NCI-H2107 (cell line): ENCODE measurements around the gene DNMT3B.
A peak's percentile ranks its signal among the peaks of the same experiment; 100 is the strongest.

Experiments used
- DNase-seq: peaks from one replicate; lab custom pipeline; 2025; lab: John Stamatoyannopoulos, UW

Gene DNMT3B

DNA sequence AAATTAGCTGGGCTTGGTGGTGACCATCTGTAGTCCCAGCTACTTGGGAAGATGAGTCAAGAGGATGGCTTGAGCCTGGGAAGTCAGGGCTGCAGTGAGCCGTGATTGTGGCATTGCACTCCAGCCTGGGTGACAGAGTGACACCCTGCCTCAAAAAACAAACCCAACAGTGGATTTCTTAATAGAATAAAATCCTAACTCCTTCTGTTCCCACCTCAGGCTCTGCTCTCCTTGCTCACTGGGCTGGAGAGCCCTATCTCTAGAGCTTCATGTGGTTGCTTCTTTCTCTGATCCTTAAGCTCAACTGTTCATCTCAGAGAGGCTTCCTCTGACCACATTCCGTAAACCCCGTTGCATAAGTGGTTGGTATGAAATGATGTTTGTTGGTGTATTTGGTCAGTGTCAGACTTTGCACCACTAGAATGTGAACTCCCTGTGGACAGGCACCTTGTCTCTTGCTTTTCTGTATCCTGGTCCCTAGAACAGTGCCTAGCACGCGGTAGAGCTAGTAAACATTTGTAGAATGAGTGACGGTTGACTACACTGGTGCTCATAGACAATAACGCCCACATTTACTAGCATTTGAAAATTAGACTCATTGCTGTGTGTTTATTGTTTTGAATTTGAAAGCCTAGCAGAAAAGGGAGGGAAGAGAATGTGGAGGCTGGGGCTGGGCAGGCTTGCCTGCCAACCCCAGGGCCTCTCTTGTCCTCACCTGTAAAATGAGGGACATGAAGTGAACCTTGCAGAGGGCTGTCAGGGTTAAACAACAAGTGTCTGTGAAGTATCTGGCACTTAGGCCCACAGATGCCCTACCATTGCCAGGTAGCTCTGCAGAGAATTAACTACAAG, 61.8 kb downstream of the DNMT3B start:
- no peak for DNase-seq

DNA sequence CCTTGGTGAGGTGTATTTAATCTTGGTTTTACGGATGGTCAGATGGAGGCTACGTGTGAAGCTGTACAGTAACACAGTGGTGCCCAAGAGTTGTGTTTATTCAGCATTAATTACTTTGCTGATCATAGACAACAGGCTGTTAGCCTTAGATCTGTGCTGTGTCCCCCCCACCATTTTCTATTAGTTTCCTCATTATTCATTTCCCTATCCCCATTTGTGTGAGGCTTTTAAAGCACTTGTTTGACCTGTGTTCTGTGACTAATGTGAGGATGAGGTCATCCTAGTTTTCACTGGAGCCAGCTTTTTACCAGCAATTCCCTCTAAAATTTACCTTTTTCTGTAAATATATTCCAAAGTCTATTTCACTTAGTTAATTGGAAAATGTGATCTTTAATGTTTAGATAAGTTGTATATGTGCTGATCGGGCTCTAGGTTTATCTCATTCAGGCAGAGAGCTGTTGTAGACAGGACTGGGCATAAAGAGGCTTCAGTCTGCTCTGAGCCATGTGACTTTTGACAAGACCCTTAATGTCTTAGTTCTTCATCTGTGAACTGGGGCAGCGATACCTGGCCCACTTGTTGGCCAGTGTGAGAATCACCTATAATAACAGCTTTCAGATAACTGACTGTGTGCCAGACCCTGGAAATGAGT, 66.0 kb downstream of the DNMT3B start:
- DNase-seq, result no peak

DNA sequence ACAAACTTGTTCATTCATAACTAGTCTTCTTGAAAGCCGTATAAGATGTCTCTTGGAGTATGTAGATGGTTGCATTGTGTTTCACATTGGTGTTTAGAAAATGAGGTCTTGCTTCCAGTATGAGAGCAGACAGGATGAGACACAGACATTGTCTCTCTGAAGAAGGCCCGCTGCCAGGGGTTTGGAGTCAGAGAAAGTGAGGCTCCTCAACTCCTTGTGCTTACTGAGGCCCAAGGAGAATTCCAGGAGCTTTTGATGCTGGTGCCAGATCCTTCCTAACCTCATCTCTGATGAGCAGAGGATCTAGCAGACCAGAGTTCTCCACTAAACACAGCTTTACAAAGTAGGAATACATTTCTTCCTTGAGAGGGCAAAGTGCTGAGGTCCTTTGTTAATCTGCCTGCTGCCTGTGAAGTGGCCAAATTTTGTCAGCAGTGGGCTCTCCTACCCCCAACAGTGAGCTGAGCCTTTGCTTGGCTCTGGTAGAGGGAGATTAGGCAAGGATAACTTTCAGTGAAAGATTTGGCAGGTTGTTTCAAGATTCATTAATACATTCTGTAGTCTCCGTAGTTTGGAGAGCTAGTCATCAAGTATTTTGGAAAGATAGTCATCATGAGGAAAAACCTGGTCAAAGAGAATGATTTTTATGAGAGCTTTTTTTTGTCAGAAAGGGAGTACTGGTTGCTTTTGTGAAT, 67.3 kb downstream of the DNMT3B start:
- no peak for DNase-seq

DNA sequence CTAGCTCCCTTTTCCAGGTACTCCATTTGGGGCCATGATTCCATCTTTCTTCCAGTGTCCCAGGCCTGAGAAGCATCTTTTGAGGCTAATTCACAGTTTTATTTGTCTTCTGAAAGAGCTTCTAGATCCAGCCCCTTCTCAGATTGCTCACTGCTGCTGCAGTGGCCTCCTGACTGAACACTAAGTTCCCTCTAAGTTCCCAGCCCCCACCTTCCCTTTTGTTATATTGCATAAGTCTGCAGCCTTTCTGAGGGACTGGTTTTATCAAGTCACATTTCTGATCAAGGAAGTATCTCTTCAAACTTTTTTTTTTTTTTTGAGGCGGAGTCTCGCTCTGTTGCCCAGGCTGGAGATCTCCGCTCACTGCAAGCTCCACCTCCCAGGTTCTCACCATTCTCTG, 68.3 kb downstream of the DNMT3B start:
- no peak for DNase-seq

DNA sequence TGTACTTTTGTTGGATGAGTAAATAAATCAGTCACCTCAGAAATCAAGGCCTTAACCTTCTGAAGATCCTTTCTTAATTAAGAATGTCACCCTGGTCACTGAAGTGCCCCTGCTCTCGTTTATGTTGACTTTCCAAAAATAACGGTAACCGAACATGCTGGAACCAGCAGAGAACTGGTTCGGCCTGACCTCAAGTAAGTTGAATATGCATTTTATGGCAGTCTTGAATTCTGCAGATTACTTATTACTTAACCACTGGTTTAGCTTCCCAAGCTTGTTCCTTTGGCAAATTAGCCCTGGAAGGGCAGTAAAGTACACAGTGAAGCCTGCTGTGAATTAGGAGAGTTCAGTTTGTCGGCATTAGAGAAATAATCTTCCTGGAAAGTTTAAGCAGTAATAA, 69.8 kb downstream of the DNMT3B start:
- no peak for DNase-seq

DNA sequence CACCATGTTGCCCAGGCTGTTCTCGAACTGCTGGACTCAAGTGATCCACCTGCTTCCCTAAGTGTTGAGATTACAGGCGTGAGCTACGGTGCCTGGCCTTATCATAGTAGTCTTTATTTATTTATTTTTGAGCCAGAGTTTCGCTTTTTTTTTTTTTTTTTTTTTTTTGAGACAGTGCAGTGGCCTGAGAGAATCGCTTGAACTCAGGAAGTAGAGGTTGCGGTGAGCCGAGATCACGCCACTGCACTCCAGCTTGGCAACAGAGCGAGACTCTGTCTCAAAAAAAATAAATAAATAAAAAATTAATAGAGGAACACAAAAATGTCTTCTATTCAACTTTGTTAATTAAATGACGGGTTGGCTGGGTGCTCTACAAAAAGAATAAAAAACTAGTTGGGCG, 70.5 kb downstream of the DNMT3B start:
- DNase-seq, result no peak

DNA sequence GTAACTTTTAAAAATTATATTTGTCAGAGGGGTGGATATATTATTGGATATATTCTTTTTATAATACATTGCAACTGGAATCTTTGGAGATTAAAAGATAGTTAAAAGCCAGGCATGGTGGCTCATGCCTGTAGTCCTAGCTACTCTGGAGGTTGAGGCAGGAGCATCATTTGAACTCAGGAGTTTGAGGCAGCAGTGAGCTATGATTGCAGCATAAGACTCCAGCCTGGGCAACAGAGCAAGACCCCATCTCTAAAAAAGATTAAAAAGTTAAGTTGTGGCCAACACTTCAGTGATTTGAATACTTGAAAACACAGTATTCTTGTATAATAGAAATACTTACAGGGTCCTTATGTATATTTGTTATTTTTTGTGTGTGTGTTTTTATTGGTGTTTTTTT, 72.8 kb downstream of the DNMT3B start:
- DNase-seq, result no peak

DNA sequence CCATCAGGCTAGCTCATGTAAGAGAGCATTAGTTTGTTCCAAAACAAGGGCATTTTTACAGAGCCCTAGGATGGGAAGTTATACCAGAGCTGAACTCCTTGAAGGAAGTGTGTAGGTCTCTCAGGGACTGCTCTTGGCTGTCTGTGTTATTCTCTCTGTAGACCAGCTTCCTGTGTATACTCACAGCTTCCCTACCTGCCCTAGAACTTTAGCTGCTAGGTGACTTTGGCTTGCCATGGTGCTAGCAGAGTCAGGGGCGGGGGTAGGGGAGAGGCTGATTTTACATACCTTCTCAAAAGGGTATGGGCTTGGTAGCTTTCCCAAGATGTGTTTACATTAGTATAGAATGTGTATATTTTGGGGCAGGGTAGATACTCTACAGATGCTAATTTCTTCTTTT, 75.0 kb downstream of the DNMT3B start:
- no peak for DNase-seq

DNA sequence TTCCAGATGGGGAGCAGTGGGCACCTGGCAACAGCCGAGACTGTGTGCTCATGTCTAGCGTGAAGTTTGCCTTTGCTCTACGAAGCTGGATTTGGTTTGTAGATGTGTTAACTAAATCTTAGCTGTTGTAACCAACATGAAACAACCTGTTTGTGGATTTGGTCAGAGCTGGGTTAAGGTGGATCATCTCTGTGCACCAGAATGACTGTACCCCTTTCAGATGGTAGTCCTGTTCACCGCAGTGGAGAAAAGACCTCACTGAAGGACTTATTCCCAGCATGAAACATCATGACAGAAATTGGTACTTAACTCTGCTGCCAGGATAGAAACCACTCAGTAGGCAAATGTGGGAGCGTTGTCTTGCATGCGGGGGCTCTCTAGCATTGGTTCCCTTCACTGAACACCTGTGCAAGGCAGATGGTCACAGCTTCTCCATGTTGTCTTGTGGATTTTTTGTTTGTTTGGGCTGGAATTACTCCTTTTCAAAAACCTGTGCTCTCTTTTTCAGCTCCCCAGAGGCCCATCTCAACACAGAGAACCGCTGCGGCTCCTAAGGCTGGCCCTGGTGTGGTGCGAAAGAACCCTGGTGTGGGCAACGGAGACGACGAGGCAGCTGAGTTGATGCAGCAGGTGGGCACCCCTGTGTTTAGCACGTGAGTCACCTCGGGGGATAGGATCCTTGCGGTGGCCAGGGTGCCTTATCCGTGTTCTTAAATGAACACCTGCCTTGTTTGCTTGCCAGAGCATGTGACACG, 77.2 kb downstream of the DNMT3B start:
- DNase-seq, result peak; percentile 40

DNA sequence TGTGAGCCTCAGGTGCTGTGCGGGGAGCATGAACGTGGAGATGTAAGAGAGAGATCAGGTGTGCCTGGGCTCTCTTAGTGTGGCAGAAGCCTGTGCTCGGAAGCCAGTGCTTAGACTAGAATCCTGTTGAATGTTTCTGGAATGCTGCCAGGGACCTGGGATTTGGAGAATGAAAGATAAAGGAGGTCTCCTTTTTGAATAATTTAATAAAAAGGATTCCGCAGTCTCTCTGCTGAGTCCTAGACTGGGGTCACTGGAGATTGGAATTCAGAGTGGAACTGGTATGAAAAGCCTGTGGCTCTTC, 77.7 kb downstream of the DNMT3B start:
- no peak for DNase-seq

DNA sequence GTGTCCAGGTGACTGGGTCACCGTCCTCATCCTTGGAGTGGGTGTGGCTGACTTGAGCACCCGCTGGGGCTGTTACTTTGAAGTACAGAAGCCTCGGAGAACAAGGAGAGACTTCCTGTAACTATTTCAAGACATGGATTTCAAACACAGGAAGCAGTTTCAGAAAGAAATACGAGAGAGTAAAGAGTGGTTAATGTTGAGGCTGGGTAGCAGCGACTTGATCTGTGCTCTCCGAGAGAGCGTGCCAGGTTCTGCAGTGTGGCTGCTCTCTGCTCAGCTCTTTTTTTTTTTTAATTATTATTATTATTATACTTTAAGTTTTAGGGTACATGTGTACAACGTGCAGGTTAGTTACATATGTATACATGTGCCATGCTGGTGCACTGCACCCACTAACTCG, 79.0 kb downstream of the DNMT3B start:
- no peak for DNase-seq

DNA sequence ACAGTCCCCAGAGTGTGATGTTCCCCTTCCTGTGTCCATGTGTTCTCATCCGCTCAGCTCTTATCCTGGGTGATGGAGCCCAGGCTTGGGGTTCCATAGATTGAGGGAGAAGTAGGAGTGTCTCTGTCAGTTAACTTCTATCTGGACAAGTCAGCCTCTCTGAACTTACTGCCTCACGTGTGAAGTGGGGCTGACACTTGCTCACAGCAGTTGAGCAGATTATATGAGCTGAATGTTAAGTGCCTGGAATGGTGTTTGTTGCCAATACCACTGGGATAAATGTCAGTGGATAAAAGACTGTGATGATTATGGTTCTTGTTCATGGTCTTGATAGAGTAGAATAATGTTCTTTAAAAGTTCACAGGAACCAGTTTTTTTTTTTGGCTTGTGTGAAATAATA, 79.4 kb downstream of the DNMT3B start:
- no peak for DNase-seq

DNA sequence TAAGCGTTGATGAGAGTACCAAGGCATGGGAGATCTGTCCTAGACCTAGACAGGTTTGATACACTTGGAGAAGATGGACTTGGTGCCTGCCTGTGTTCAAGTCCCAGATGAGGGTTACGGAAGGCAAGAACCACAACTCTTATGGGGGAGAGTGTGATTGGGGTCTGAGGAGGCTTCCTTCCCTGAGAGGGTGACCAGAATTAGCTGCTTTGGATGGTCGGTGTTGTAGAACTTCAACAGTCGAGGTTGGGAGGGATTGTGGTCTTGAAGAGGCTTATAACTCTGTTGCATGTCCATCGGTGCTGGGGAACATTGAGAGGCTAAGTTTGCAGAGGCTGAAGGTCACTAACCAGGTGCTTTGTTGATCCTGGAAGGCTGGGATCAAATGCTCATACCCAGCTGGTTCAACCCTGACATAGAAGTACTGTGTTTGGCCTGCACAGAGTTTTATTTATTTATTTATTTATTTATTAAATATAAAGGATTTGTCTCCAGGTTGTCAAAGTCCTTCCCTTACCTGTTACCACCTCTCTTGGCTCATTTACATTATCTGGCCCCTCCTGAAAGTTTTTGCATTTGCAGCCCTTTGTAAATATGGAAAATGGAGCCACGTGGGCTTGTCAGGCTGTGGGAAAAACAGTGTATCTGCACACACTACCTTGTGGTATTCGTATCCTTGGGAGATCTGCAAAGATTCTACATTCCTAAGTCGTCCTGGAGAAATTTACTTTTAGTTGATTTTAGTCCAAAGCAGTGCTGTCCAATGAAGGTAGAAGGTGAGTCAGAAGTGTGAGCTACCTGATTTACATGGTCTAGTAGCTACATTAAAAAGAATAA, 80.7 kb downstream of the DNMT3B start:
- no peak for DNase-seq

DNA sequence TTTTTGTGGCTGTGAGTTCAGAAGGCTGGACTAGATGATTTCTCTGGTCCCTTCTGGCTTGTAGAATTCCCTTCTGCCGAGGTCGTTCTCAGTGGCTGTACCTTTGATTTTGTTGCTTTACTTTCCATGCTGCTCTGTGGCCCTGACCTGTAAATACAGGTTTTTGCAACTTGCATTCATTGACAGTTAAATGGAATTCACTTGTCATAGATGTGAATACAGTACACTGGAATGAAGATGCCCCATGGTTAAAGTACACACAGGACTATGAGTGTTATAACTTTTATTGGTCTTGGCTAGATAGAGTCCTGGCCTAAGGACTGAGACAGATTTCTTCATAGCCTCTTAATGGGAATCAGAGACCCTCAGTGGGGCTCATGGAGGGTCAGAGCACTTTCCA, 83.6 kb downstream of the DNMT3B start:
- no peak for DNase-seq

DNA sequence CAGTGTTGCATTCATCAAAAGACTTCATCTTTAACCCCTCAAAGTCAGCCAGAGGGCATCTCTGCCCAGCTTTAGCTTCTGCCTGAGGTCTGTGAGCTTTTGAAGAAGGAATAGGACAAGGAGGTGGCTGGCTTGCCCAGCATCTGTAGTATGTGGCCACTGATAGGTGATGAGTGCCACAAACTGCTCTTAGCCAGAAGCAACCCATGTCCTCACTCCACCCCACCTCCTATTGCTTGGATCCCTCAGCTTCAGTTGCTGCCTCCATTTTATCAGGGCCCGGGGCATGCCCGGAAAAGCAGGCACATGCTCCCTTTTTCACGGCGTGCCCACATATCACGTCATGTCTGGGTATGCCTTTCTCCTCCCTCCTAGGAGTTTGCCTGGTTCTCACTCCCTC, 84.7 kb downstream of the DNMT3B start:
- no peak for DNase-seq

DNA sequence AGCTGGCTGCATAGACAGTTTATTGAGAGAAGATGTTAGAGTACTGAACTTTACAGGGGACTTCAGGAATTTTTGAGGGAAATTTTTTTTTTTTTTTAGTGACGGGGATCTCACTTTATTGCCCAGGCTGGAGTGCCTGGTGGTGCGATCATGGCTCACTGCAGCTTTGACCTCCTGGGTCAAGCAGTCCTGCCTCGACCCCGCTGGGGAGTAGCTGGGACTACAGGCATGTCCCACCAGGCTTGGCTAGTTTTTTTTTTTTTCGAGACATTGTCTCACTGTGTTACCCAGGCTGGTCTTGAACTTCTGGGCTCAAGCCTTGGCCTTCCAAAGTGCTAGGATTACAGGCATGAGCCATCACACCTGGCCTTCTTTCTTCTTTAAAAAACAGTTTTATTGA, 85.8 kb downstream of the DNMT3B start:
- no peak for DNase-seq

DNA sequence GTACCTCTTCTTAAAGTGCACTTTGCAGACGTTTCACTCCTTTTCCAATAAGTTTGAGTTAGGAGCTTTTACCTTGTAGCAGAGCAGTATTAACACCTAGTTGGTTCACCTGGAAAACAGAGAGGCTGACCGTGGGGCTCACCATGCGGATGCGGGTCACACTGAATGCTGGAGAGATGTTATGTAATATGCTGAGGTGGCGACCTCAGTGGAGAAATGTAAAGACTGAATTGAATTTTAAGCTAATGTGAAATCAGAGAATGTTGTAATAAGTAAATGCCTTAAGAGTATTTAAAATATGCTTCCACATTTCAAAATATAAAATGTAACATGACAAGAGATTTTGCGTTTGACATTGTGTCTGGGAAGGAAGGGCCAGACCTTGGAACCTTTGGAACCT, 86.7 kb downstream of the DNMT3B start:
- no peak for DNase-seq

DNA sequence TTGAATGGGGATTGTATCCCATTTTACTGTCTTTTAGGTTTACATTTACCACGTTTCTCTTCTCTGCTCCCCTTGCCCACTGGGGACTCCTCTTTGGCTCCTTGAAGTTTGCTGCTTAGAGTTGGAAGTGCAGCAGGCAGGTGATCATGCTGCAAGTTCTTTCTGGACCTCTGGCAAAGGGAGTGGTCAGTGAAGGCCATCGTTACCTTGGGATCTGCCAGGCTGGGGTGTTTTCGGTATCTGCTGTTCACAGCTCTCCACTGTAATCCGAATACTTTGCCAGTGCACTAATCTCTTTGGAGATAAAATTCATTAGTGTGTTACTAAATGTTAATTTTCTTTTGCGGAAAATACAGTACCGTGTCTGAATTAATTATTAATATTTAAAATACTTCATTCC, 87.4 kb downstream of the DNMT3B start:
- DNase-seq, result no peak

DNA sequence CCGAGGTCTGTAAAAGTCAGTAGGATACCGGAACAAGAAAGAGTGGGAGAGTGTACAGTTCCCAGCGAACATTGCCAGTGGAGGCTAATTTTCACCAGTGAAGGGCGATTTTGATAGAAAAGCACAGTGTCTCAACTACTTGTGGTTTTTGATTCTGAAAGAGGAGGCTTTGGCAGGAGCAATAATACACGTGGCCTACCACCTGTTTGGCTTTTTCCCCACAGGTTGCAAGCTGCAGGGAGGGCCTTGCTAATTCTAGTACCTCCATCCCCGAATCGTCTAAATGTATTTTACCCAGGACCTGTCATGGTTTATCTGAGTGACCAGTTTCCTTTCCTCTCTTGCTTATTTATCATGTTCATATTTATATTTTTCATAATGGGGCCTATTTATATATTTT, 93.2 kb downstream of the DNMT3B start:
- peak; percentile 4 for DNase-seq

DNA sequence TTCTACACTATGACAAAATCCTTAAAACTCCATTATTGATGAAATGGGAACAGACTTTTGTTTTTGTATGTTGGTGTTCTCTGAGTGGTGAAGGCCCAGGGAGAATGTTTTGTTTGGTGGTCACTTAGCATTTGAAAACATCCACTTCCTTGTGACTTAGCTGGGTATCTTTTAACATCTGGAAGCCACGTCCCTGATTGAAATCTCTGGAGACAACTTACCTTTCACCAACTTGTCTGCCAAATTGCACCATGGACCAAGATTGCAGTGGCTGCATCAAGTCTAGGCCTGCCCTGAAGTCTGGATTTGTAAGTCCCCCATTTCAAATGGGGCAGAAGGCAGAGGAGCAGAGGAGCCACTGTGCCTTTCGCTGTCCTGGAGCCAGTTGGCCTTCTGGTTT, 96.0 kb downstream of the DNMT3B start:
- DNase-seq, result no peak
